Tibial nerve (tissue), 4 donors: ENCODE results near the gene NEO1.

Experiments used
- EP300 ChIP-seq, 2 donors: sonication (generic); formaldehyde crosslinking; IDR thresholded peaks; one replicate each; pipeline ENCODE4 v1.6.1; 2017; ENCODE audit warnings: antibody characterized with exemption in 2 of 2, mild to moderate bottlenecking in 1 of 2
- POLR2A ChIP-seq, 2 donors: fragments of 450-650 bp; IDR thresholded peaks; one replicate each; pipeline ENCODE4 v1.6.1; 2017; ENCODE audit warnings: antibody characterized with exemption in 2 of 2, mild to moderate bottlenecking in 2 of 2, moderate library complexity in 2 of 2
- TF ChIP-seq, protein P1 (sequence below), 5 experiments: fragments of 200-600 bp in 3 of 5; fragments of 450-650 bp in 2 of 5; sonication (generic) in 3 of 5; IDR thresholded peaks; one replicate each; pipeline ENCODE4 v1.5.1; 2016 to 2019; ENCODE audit warnings: antibody characterized with exemption in 5 of 5, mild to moderate bottlenecking in 3 of 5, moderate library complexity in 2 of 5

DNA sequence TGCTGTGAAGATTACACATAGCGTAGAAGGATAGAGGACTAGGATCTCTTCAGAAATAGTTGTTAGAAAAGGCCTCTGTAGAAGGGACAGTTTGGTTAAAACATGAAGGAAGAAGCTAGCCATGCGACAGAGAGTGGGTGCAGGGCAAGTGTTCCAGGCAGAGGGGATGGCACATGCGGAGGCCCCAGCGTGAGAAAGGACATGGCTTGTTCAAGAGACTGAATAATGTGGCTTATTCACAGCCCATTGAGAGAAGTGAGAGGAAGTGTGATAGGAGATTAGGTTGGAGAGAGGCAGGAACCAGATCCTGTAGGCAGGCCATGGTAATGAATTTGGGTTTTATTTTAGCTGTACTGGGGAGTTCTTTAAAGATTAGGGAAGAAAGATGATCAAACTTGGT is 56.4 kb downstream of the NEO1 start:
- TF ChIP-seq, protein P1, sequence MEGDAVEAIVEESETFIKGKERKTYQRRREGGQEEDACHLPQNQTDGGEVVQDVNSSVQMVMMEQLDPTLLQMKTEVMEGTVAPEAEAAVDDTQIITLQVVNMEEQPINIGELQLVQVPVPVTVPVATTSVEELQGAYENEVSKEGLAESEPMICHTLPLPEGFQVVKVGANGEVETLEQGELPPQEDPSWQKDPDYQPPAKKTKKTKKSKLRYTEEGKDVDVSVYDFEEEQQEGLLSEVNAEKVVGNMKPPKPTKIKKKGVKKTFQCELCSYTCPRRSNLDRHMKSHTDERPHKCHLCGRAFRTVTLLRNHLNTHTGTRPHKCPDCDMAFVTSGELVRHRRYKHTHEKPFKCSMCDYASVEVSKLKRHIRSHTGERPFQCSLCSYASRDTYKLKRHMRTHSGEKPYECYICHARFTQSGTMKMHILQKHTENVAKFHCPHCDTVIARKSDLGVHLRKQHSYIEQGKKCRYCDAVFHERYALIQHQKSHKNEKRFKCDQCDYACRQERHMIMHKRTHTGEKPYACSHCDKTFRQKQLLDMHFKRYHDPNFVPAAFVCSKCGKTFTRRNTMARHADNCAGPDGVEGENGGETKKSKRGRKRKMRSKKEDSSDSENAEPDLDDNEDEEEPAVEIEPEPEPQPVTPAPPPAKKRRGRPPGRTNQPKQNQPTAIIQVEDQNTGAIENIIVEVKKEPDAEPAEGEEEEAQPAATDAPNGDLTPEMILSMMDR (IDR thresholded peaks at IDR 0.05): no peak
- TF ChIP-seq POLR2A (IDR thresholded peaks at IDR 0.05): no peak
- no peak for TF ChIP-seq EP300 (IDR thresholded peaks at IDR 0.05)
